GM19395 (cell line): ENCODE data around the gene CTSH.

Experiments
- ATAC-seq: cut with Tn5 transposase; IDR thresholded peaks from one replicate; pipeline ENCODE4 v1.9.1; 2021; ENCODE audit warnings: mild to moderate bottlenecking, moderate library complexity; ENCODE audit not compliant: unreplicated experiment

CTSH gene

GRCh38 chr15:78978601-78979179, 33.8 kb upstream of the CTSH start:
- no peak for ATAC-seq

DNA sequence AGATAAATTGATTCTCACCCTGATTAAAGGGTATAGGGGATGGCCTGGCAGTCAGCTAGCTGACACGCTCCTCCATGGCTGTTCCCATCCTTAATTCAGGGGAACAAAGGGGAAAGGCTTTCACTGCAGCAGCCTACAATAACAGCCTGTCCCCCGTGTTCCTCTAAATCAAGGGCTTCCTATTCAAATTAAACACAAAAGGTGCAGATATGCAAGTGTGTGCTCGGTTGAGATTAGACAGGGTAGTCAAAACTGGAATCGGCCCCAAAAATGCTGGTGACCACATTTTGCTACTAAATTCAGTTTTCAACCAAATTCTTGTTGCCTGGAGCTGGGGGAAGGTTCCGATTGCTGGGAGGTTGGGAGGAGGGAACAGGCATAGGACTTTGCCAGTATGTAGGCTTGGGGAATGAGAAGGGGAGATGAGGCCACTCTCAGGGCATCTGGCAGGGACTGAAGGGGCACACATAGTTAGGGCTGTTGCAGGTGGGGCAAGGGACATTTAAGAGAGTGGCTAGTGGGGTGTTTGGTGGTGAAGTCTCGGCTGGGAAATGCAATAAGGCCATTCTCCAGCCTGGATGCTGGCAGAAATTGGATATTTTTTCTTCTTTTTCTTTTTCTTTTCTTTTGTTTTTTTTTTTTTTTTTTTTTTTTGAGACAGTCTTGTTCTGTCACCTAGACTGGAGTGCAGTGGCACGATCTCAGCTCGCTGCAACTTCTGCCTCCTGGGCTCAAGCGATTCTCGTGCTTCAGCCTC, 32.9 kb upstream of the CTSH start:
- peak; percentile 42 for ATAC-seq

GRCh38 chr15:78977091-78977571, 32.3 kb upstream of the CTSH start:
- ATAC-seq = peak; percentile 71

- peak; percentile 10 for ATAC-seq
Observed at GRCh38 chr15:78976691-78977090, 31.8 kb upstream of the CTSH start.

- ATAC-seq = no peak
Observed at GRCh38 chr15:78974272-78974918, 29.5 kb upstream of the CTSH start.

DNA sequence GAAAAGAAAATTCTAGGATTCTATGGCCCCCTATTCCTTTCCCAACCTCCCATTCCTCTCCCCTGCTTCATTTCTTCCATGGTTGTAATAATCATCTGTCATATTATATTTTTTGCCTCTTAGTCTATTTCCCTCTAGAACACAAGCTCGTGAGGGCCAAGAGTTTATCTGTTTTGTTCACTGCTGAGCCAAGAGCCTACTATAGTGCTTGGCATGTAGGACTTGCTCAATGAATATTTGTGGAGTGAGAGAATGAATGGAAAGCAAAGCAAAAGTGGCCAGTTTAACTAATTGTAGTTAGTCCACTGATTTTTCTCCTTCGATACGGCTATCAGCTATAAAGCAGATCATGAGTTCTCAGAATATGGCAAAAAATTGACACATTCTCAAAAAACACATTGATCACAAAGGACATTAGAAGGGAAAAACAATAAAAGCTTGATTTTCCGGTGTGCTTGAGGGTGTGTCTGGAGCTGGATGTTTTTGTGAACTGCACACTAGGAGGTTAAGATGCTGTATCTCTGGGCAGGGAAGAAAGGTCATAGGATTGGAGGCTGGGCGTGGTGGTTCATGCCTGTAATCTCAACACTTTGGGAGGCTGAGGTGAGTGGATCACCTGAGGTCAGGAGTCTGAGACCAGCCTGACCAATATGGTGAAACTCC, 25.0 kb upstream of the CTSH start:
- ATAC-seq = no peak

- no peak for ATAC-seq
Observed at GRCh38 chr15:78968539-78969271, 23.9 kb upstream of the CTSH start.

GRCh38 chr15:78968114-78968513, 23.3 kb upstream of the CTSH start:
- ATAC-seq = no peak

- no peak for ATAC-seq
Observed at GRCh38 chr15:78960308-78960707, 15.5 kb upstream of the CTSH start.

DNA sequence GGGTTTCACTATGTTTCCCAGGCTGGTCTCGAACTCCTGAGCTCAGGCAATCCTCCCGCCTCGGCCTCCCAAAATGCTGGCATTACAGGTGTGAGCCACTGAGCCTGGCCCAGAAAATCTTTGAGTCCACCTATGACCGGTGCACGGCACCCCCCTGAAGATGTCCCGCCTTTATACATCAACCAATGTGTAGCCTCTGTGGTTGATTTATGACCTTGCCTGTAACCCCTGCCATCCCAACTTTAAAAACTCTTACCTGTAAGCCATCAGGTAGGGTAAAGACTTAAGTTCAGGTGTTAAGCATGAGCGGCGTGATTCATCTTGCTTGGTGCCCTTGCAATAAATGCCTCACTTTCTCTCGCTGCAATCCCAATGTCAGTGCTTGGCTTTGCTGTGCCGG, 14.5 kb upstream of the CTSH start:
- ATAC-seq = no peak

GRCh38 chr15:78957416-78958093, 12.7 kb upstream of the CTSH start:
- no peak for ATAC-seq

DNA sequence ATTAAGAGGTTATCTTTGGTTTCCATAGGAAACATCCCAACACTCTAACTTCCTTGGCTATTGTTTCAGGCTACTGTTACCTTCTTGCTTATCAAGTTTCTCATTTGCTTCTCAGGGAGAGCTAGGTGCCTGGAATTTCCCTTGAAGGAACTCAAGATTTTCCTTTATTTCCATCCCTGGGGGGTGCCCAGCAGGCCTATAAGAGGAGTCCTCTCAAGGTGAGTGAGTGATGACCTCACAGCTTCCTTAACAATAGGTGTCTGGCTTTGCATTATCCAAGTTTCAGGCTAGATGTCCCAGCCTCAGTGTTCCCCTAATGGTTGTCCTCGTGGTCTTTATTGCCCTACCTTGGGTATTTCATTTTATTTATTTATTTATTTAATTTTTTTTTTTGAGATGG, 12.1 kb upstream of the CTSH start:
- no peak for ATAC-seq

DNA sequence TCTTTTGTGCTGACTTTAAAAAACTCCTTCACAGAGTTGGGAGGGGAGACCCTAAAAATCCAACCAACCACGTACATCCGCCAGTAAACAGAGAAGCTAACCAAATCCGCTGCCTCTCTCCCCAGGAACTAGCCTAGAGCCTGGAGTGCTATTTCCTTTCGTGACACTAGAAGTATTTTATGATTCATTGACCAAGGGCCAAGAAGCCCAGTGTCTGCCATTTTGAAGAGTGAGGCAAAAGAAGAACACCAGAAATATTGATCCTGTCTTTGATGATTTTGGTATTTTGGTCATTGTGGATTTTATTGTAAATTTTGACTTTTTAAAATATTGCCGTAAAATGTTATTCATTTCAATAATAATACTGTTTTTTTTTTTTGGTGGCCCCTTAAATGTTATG, 10.5 kb upstream of the CTSH start:
- ATAC-seq = no peak

DNA sequence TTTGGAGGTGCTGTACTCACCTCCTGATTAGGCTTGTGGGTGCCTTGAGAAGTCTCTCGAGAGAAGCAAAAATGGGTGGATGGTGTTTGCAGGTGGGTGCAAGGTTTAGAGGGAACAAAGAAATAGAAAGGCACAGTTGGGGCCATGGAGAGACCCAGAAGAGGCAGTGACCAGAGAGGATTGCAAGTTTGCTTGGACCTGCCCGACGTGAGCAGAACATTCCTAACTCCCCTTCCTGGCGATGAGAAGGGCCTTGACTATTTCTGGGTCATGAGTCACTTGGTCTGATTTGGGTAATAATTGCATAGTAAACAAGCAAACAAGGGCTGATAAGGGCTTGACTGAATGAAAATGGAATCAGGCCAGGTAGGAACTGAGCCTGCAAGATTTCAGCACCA, 7.0 kb upstream of the CTSH start:
- ATAC-seq = no peak

DNA sequence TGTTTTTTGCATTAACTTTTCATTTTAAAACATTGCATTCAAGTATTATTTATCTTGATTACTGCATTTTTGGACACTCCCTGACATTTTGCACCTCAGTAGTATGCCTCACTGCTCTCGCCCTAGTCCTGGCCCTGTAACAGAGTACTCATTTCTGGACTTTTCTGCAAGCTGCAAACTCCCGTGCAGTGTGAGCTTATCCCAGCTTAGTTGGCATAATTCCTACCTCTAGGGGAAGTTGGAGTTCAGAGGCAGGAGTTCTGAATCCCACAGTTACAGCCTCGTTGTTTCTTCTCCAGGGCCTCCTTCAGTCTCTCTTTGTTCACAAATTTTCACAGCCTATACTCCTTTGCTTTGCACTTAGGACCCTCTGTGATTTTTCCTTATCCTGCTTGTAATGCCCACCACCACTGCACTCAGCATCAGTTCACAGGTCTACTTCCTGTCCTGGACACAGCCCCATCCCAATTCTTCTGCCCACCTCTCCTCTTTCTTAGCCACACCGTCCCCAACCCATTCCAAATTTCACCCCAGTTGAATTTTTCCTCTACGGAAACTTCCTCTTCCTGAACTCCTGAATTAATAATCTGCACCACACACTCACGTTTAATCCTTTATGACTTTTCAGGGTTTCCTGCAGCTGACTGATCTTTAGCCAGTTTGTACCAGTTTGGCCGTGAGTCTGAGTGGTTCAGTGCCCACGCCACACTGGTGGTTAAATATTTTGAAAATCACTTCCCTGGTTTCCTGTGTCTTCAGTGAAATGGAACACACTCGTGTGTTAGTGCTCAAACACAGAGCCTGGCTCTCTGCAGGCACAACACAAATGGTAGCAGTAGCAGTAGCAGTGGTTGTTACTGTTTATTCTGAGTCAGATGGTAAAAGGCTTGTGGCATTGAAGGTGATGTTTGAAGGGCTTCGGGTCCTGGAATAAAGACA, 6.3 kb upstream of the CTSH start:
- no peak for ATAC-seq

- ATAC-seq = no peak
Observed at GRCh38 chr15:78950343-78950742, 5.5 kb upstream of the CTSH start.

- no peak for ATAC-seq
Observed at GRCh38 chr15:78949461-78949860, 4.6 kb upstream of the CTSH start.

DNA sequence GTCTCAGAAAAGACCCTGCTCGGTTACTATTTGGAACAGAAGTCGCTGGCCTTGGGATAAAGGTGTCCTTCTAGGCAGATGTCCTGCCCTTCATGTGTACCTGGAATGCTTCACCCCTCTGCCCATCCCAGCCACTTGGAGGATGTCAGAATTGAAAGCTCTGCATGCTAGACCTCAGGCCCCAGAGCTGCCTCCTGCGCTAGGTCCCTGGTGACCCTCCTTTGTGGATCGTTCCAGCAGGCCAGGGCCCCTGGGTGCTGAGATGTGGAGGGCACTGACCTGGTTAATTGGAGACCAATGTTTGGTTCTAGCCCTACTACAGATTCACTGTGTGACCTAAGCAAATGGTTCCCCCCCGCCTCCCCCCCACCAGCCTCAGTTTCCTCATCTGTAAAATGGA, 2.7 kb upstream of the CTSH start:
- no peak for ATAC-seq

- ATAC-seq = no peak
Observed at GRCh38 chr15:78946493-78946892, 1.6 kb upstream of the CTSH start.
